Fibroblast of skin of scalp (primary cell): ENCODE measurements around the gene SPP1.

Experiments used
- DNase-seq: peaks from one replicate; pipeline ENCODE4 v3.0.0-alpha.2; 2013

The SPP1 gene

DNA sequence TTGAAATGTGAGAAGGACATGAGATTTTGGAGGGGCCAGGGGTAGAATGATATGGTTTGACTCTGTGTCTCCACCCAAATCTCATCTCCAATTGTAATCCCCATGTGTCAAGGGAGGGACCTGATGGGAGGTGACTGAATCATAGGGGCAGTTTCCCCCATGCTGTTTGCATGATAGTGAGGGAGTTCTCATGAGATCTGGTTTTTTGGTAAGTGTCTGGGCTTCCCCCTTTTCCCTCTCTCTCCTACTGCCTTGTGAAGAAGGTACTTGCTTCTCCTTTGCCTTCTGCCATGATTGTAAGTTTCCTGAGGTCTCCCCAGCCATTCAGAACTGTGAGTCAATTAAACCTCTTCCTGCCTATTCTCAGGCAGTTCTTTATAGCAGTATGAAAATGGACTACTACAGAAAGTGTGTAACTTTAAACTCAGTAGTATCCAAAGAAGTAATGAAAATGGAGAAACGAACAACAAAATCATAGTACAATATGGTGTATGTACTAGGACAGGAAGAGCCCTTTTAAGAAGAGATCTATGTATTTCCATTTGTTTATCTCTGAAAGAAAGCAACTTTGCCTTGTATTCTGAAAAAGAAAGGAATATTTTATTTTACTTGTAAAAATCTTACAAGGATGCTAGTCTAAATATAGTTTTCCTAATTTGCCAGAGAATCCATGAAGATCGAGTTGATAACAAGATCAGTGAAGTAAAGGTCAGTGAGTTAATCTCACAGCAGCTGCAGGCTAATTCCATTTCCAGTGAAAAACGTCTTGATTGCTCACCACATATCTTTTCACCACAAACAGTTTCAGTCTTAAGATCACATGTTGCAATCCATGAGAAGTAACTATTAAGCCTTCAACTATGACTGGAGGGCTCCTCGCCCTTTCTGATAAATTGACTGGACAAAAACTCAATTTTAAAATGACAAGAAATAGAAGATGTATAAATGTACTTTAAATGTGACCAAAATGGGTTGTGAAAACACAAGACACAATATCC lies 52.4 kb downstream of the SPP1 start:
- peak; percentile 80 for DNase-seq

DNA sequence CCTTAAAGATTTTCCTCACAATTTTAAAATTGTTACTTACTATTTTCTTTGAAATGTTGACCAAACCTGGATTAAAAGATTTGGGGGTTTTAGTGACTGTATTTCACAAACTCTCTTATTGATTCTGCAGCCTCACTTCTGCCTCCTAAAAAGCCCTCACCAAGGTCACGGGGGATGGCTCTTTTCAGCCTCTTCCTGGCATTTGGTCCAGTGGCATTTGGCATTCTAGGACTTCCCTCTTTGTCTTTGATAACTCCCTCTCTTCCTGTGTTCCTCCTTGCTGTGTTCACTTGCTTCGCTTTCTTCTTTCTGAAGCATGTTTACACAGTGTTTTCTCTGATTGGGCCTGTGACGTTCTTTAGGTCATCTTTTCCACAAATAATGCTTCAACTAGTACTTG lies 53.4 kb downstream of the SPP1 start:
- DNase-seq: no peak

GRCh38 chr4:88029556-88029955 lies 54.0 kb downstream of the SPP1 start:
- DNase-seq: no peak

- no peak for DNase-seq
Measured at GRCh38 chr4:88030565-88031310, 55.2 kb downstream of the SPP1 start.
